ENCODE measurements around the gene PCDH9. TPM values are rescaled to one million over a fixed set of nuclear protein-coding genes. Genes with fewer than 3 reads are reported as not detected.

The PCDH9 gene
- total and polyA plus RNA-seq, 2 experiments from 2014 or later = 0.31 to 0.52 TPM

GRCh38 chr13:66402546-66402945, 827.6 kb downstream of the PCDH9 start:
- DNase-seq (ENCODE audit: low spot score) = no peak
- TF ChIP-seq ZNF462 (CRISPR knock-in tag; IDR thresholded peaks at IDR 0.05) (no peak), NANOG (IDR thresholded peaks at IDR 0.05; ENCODE audit: borderline replicate concordance) (no peak), ZNF114 (CRISPR knock-in tag; IDR thresholded peaks at IDR 0.05) (no peak), STAT1 (IDR thresholded peaks at IDR 0.05; ENCODE audit: unreplicated experiment) (no peak), EZH2phosphoT487 (IDR thresholded peaks at IDR 0.05; ENCODE audit: unreplicated experiment) (no peak), JUNB (IDR thresholded peaks at IDR 0.05; ENCODE audit: unreplicated experiment) (no peak), CTCF (conservative IDR thresholded peaks at IDR 0.05; ENCODE audit: low read depth in 2 of 2) (no peak), POLR2AphosphoS5 (IDR thresholded peaks at IDR 0.05; ENCODE audit: low read depth) (no peak), ETS1 (IDR thresholded peaks at IDR 0.05) (no peak), CREB1 (CRISPR knock-in tag; IDR thresholded peaks at IDR 0.05; ENCODE audit: low read depth) (no peak), REST (IDR thresholded peaks at IDR 0.05; ENCODE audit: unreplicated experiment) (no peak), EZH2 (IDR thresholded peaks at IDR 0.05; ENCODE audit: low read depth, unreplicated experiment) (no peak), ZNF331 (CRISPR knock-in tag; IDR thresholded peaks at IDR 0.05; ENCODE audit: low read depth) (no peak)
- H3K9me2 ChIP-seq (ENCODE audit: insufficient read depth) = no peaks in the 10 kb centered on the region
- no peaks in the 10 kb centered on the region for H3K27me3 Mint-ChIP-seq (ENCODE audit: insufficient read depth, low read depth, poor library complexity)
- H3K27ac ChIP-seq (ENCODE audit: low read depth) = no peak overlapping the region
- H4K20me1 ChIP-seq (replicated peaks; ENCODE audit: insufficient read depth) = no peaks in the 10 kb centered on the region
- ATAC-seq = no peak
- H3K4me2 ChIP-seq = no peak overlapping the region
- H3K4me3 ChIP-seq = no peak overlapping the region
- peaks cover 8% of the 10 kb centered on the region; the same call in 2 of the 3 replicates for H3K4me1 Mint-ChIP-seq
- no peaks in the 10 kb centered on the region; the same call in 2 of the 3 replicates for H3K9me3 Mint-ChIP-seq
- H2AFZ ChIP-seq = no peak overlapping the region
- H3K27me3 ChIP-seq (ENCODE audit: insufficient read depth) = no peaks in the 10 kb centered on the region
- no peaks in the 10 kb centered on the region for H3K79me2 ChIP-seq (replicated peaks; ENCODE audit: insufficient read depth)
- no peak overlapping the region for H3K27ac Mint-ChIP-seq
- no peak overlapping the region for H3K4me3 Mint-ChIP-seq
- no peaks in the 10 kb centered on the region for H3K36me3 Mint-ChIP-seq (ENCODE audit: low read depth)
- no peaks in the 10 kb centered on the region for H3F3A ChIP-seq (replicated peaks; ENCODE audit: low read depth)
- no peaks in the 10 kb centered on the region for H3K36me3 ChIP-seq (ENCODE audit: insufficient read depth)
- H3K4me1 ChIP-seq (ENCODE audit: insufficient read depth) = peaks cover 8% of the 10 kb centered on the region

All from GM23338 (cell line).